Loucy (cell line): ENCODE measurements around the gene PARD6G.

ENCODE experiments used
- H2AFZ ChIP-seq: fragments of 200-600 bp; sonication (generic); 2 replicates; pipeline ENCODE4 v1.6.0; 2016; ENCODE audit warnings: antibody characterized with exemption, mild to moderate bottlenecking, low read length, moderate library complexity
- H3F3A ChIP-seq: fragments of 200-600 bp; 2 replicates; pipeline ENCODE4 v1.6.0; 2016; ENCODE audit warnings: antibody characterized with exemption, low read depth, mild to moderate bottlenecking
- H3K27me3 ChIP-seq: fragments of 200-600 bp; sonication (generic); 2 replicates; pipeline ENCODE4 v1.6.1; 2014; ENCODE audit warnings: low read length, mild to moderate bottlenecking; ENCODE audit not compliant: insufficient read depth, poor library complexity, severe bottlenecking
- H3K36me3 ChIP-seq: fragments of 200-600 bp; sonication (generic); 2 replicates; pipeline ENCODE4 v1.6.1; 2016; ENCODE audit warnings: low read length; ENCODE audit not compliant: insufficient read depth
- H3K4me1 ChIP-seq: fragments of 200-600 bp; sonication (generic); 2 replicates; pipeline ENCODE4 v1.5.1; 2014; ENCODE audit warnings: low read length, mild to moderate bottlenecking; ENCODE audit not compliant: insufficient read depth, poor library complexity, severe bottlenecking
- H3K4me2 ChIP-seq: fragments of 200-600 bp; sonication (generic); 2 replicates; pipeline ENCODE4 v1.6.0; 2014; ENCODE audit warnings: antibody characterized with exemption, low read length, low read depth, mild to moderate bottlenecking; ENCODE audit not compliant: poor library complexity, severe bottlenecking
- H3K4me3 ChIP-seq: fragments of 200-600 bp; sonication (generic); 2 replicates; pipeline ENCODE4 v1.5.1; 2014; ENCODE audit warnings: low read length, mild to moderate bottlenecking, mixed read lengths; ENCODE audit not compliant: poor library complexity, severe bottlenecking
- H3K79me2 ChIP-seq: fragments of 200-600 bp; sonication (generic); 2 replicates; pipeline ENCODE4 v1.6.1; 2014; ENCODE audit warnings: low read length; ENCODE audit not compliant: insufficient read depth
- H3K9ac ChIP-seq: fragments of 200-600 bp; sonication (generic); 2 replicates; pipeline ENCODE4 v1.6.0; 2014; ENCODE audit warnings: mild to moderate bottlenecking, low read depth, low read length, moderate library complexity; ENCODE audit not compliant: poor library complexity, severe bottlenecking
- H3K9me2 ChIP-seq: fragments of 200-600 bp; sonication (generic); replicated peaks from 2 replicates; pipeline ENCODE4 v1.6.1; 2016; ENCODE audit warnings: low read depth, low read length, mixed read lengths
- H3K9me3 ChIP-seq: fragments of 200-600 bp; sonication (generic); 2 replicates; pipeline ENCODE4 v1.6.1; 2014; ENCODE audit warnings: mild to moderate bottlenecking, antibody characterized with exemption, low read length, low read depth; ENCODE audit not compliant: insufficient read depth
- H4K20me1 ChIP-seq: fragments of 200-600 bp; sonication (generic); 2 replicates; pipeline ENCODE4 v1.6.0; 2014; ENCODE audit warnings: antibody characterized with exemption, low read length, mild to moderate bottlenecking; ENCODE audit not compliant: insufficient read depth, poor library complexity, severe bottlenecking
- CTCF ChIP-seq: fragments of 200-600 bp; sonication (generic); conservative IDR thresholded peaks from 2 replicates; pipeline ENCODE4 v1.5.1; 2014; ENCODE audit warnings: mild to moderate bottlenecking, antibody characterized with exemption, low read length
- EZH2phosphoT487 ChIP-seq: fragments of 200-600 bp; IDR thresholded peaks from 2 replicates; pipeline ENCODE4 v1.6.1; 2018; ENCODE audit warnings: antibody characterized with exemption, mild to moderate bottlenecking, moderate library complexity, borderline replicate concordance

Gene PARD6G

GRCh38 chr18:80137976-80138375 is 109.3 kb downstream of the PARD6G start:
- Histone ChIP-seq H3K4me1 (no peaks in the 10 kb centered on the region), H3K9ac (no peak overlapping the region), H4K20me1 (no peaks in the 10 kb centered on the region), H3K4me3 (no peak overlapping the region), H3K4me2 (no peak overlapping the region), H2AFZ (no peak overlapping the region), H3K9me2 (no peaks in the 10 kb centered on the region), H3K79me2 (no peaks in the 10 kb centered on the region), H3F3A (no peaks in the 10 kb centered on the region), H3K27me3 (no peaks in the 10 kb centered on the region), H3K9me3 (no peaks in the 10 kb centered on the region; the same call in 1 of the 2 replicates), H3K36me3 (peaks cover 54% of the 10 kb centered on the region; the same call in 1 of the 2 replicates)
- TF ChIP-seq CTCF (no peak), EZH2phosphoT487 (no peak)

- Histone ChIP-seq H3K4me1 (no peaks in the 10 kb centered on the region), H4K20me1 (no peaks in the 10 kb centered on the region), H3K4me2 (no peak overlapping the region), H3K4me3 (no peak overlapping the region), H3K9me2 (no peaks in the 10 kb centered on the region), H3K36me3 (peaks cover 55% of the 10 kb centered on the region; the same call in 1 of the 2 replicates), H3K9ac (no peak overlapping the region), H3F3A (no peaks in the 10 kb centered on the region), H3K79me2 (no peaks in the 10 kb centered on the region), H3K27me3 (no peaks in the 10 kb centered on the region), H2AFZ (no peak overlapping the region), H3K9me3 (no peaks in the 10 kb centered on the region; the same call in 1 of the 2 replicates)
- TF ChIP-seq EZH2phosphoT487 (no peak), CTCF (no peak)
These were observed 110.2 kb downstream of the PARD6G start for GRCh38 chr18:80137137-80137536.

- Histone ChIP-seq H3K27me3 (no peaks in the 10 kb centered on the region), H4K20me1 (no peaks in the 10 kb centered on the region), H3K4me3 (no peak overlapping the region), H3K79me2 (no peaks in the 10 kb centered on the region), H3K9me2 (no peaks in the 10 kb centered on the region), H3K36me3 (peaks cover 55% of the 10 kb centered on the region; the same call in 1 of the 2 replicates), H3K4me1 (no peaks in the 10 kb centered on the region), H3K9ac (no peak overlapping the region), H3K4me2 (no peak overlapping the region), H3F3A (no peaks in the 10 kb centered on the region), H2AFZ (no peak overlapping the region), H3K9me3 (no peaks in the 10 kb centered on the region; the same call in 1 of the 2 replicates)
- TF ChIP-seq EZH2phosphoT487, result no peak
- TF ChIP-seq CTCF, result no peak
These were observed 110.6 kb downstream of the PARD6G start for GRCh38 chr18:80136679-80137078.
